Astrocyte of the cerebellum (primary cell): ENCODE data around the gene GAS5.
A peak's percentile ranks its signal among the peaks of the same experiment; 100 is the strongest.

Source experiments
- DNase-seq: peaks from one replicate; pipeline ENCODE4 v3.0.0-alpha.2; 2011; ENCODE audit warnings: low read depth
- H3K4me3 ChIP-seq: 2 replicates; pipeline ENCODE4 v1.5.1; 2011; ENCODE audit warnings: mild to moderate bottlenecking, low read depth, low read length, moderate library complexity
- in situ Hi-C: cut with HindIII; loops from 2 replicates; pipeline ENCODE4 v1.10.0; 2017; ENCODE audit warnings: low sequenced_read_pairs
- TF ChIP-seq, protein P1 (sequence below): IDR thresholded peaks from 2 replicates; pipeline ENCODE4 v1.5.1; 2012; ENCODE audit warnings: low read length, low read depth, moderate library complexity, mild to moderate bottlenecking; ENCODE audit errors: missing control alignments

GAS5 gene

GRCh38 chr1:173867753-173868265, at the start of gene GAS5:
GAS5 (minus strand) TSS chr1:173867989.
- peak within 1 kb of the TSS; percentile 77 for H3K4me3 ChIP-seq
- TF ChIP-seq, protein P1, sequence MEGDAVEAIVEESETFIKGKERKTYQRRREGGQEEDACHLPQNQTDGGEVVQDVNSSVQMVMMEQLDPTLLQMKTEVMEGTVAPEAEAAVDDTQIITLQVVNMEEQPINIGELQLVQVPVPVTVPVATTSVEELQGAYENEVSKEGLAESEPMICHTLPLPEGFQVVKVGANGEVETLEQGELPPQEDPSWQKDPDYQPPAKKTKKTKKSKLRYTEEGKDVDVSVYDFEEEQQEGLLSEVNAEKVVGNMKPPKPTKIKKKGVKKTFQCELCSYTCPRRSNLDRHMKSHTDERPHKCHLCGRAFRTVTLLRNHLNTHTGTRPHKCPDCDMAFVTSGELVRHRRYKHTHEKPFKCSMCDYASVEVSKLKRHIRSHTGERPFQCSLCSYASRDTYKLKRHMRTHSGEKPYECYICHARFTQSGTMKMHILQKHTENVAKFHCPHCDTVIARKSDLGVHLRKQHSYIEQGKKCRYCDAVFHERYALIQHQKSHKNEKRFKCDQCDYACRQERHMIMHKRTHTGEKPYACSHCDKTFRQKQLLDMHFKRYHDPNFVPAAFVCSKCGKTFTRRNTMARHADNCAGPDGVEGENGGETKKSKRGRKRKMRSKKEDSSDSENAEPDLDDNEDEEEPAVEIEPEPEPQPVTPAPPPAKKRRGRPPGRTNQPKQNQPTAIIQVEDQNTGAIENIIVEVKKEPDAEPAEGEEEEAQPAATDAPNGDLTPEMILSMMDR, result no peak
- DNase-seq, result peak; percentile 100
- in situ Hi-C loops, result no loop called here

GRCh38 chr1:173917149-173917548, 49.4 kb upstream of the GAS5 start, which contains the start of gene SERPINC1:
SERPINC1 (minus strand) TSS chr1:173917327; CDS start chr1:173917259, 68 bp downstream.
- TF ChIP-seq, protein P1, result no peak
- H3K4me3 ChIP-seq, result no peak within 1 kb of the TSS
- DNase-seq, result no peak
- in situ Hi-C loops, result no loop called here

DNA sequence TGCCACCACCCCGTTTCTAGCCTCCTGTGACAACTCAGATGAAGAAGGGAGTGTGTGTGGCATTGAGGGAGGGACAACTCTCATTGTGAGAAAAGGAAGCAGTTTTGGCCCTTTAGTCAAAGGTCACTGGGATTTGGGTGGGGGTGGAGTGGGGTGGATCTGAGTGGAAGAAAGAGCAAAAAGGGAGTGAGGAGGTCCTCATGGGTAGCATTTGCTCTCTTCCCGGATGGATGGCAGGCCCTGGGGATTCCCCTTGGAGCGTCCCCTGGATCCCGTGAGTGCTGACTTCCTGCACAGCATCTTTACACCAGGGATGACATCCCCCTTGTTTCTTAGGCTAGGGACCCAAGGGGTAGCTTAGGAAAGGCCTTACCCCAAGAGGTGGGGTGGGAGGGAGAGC, 48.9 kb upstream of the GAS5 start:
- TF ChIP-seq, protein P1, result no peak
- no peak overlapping the region for H3K4me3 ChIP-seq
- in situ Hi-C loops, result no loop called here
- no peak for DNase-seq

- TF ChIP-seq, protein P1, result no peak
- DNase-seq, result no peak
- no peak overlapping the region for H3K4me3 ChIP-seq
- in situ Hi-C loops, result no loop called here
Measured at GRCh38 chr1:173915596-173915995, 47.8 kb upstream of the GAS5 start.

GRCh38 chr1:173914366-173914871, 46.6 kb upstream of the GAS5 start:
- DNase-seq, result no peak
- TF ChIP-seq, protein P1, result peak; percentile 55
- in situ Hi-C loops, result no loop called here
- H3K4me3 ChIP-seq, result no peak overlapping the region

DNA sequence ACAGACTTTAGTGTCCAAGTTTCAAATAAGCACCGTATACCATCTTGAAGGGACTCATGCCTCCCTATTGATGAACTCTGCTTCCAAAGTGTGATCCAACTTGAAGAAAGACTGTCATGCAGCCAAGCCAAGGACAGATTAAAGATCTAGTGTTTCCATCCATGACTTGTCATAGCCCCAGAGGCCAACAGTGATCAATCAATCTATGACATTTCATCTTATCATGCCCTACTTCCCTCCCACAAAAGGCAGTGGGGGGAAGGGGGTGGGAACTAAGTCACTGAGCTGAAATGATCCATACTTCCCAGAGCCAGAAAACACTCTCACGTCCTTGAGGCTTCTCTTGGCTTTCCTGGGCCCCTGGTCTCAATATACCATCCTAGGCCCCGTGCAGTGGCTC, 45.3 kb upstream of the GAS5 start:
- in situ Hi-C loops, result no loop called here
- TF ChIP-seq, protein P1, result no peak
- no peak for DNase-seq
- H3K4me3 ChIP-seq, result no peak overlapping the region
